ENCODE results near the gene ENOX1.

The ENOX1 gene

DNA sequence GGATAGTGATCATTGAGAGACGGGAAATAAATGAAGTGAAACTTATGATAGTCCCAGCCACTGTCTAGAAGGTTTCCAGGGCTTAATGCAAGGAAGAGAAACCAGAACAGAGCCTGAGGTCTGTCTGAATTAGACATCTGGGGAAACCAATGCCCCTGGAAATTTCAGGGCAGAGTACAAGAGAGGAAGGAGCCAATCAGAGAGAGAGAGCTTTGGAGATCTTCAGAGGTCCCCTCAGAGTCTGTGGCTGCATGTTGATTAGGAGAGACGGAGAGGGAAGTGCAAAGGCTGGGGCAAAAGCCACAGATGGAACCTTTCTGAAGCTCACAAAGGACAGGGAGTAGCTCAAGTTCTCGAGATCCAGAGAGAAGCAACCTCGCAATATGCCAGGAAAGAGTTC lies 385.4 kb downstream of the ENOX1 start:
- DNase-seq (ENCODE audit: low read depth in 1 of 2, low spot score in 1 of 2) = no peak

DNA sequence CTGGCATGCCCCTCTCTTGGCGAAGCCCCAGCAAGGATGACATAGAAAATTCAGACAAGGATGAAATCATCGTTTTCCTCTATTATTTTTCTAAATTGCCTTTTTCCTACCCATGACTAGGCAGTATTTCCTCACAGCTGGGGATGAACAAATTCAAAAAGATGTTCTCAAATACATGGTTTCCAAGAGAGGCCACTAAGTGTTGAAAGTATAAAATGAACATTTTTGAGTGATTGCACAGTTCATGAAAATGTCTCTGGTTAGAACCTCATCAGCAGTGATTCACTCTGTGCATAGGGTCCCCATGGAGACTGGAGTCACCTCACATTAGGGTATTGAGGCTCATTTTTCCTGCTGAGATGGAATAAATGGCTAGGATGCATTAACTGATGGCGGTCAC lies 389.7 kb downstream of the ENOX1 start:
- no peak for DNase-seq (ENCODE audit: low read depth in 1 of 2, low spot score in 1 of 2)

DNA sequence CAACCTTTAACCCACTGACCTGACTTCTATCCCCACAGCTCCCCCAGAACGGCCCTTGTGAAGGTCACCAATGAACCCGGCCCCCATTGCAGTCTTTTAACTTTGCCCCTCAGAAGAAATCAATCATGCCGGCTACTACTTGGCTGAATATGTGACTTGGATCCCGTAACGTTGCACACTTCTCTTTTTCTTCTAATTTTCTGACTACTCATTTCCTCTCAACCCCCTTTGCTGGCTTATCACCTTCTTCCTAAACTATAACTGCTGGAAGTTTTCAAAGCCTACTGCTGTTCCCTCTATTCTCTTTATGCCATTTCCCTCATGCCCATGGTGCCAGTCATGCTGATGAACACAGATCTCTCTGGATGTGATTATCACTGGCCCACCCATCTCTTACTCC lies 395.7 kb downstream of the ENOX1 start:
- DNase-seq (ENCODE audit: low read depth in 1 of 2, low spot score in 1 of 2) = no peak

DNA sequence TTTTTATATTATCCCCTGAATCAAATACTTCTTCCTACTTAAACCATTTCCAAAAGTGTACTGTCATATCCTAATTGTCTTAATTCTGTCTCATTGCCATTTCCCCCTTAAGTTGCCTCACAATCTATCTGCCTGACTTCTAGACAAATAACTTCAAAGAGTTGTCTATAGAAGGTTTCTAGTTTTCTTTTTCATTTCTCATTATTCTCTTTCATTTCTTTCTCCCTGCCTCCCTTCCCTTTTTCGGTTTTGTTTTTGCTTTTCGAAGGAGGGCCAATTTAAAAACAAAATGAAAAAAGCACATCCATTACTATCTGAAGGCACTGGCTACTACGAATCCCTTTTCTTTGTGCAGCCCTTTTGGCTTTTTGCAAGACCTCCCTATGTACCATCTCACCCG lies 396.2 kb downstream of the ENOX1 start:
- no peak for DNase-seq (ENCODE audit: low read depth in 1 of 2, low spot score in 1 of 2)

DNA sequence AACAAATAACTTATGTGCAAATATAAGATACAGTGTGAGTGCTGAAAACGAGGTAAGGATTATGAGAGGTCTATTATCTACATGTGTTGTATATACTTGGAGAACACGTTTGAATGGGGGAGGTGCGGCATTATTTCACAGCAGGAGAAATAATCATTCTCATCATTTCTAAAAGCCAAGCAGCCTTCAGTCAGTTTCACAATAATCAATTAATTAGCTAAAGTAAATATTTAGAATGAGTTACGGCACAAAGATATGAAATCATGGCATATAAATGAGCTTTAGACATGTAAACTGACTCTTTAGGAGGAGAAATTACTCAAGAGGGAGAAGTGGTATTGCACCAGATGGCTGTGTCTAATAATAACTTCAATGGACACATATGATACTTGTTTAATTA lies 396.8 kb downstream of the ENOX1 start:
- no peak for DNase-seq (ENCODE audit: low read depth in 1 of 2, low spot score in 1 of 2)

DNA sequence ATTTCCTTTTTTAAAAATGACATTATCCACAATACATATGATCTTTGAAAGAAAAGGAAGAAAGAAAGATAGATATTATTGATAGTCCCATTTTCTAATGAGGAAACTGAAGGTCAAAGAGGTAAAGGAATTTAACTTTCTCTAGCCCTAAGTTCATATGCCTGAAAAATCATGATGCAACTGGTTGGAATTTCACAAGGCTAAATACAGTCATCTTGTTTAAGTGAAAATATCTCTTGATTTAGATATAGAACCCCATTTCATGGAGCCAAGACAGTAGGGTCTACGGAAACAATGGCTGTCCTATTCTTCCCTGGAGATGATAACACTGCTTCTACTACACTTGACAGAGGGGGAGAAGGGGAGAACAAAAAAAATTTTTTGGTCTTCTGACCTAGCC lies 397.2 kb downstream of the ENOX1 start:
- no peak for DNase-seq (ENCODE audit: low read depth in 1 of 2, low spot score in 1 of 2)

DNA sequence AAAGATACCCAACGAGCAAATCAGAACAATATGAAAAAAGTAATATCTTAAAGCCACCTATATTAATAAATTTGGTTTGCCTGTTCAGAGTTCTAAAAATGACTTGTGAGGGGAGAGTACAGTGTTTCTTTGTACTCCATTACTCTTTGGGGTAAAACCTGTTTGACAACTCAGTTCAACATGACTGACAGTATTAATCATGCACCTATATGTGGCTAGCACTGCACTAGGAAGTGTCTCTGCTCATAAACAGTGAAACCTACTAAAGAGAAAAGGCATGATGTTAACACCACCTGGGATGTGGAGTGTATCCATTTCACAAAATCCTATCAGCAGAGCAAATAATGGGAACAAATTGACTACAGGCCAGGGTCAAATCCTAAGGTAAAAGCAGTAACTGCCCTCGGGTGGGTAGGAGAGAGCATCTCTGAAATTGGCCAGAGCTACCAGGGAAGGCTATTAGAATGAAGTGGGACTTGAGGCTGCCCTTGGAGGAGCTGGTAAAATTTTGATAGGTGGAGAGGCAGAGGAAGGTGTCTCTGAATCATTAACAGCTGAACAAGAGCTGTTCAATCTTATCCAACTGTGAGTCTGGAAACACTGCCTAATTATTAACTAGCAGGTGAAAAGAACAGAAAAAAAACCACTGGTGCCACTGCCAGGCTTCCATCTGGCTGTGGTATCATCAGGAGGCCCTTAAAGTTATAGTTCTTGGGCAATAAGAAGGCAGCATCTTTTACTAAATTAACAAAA lies 398.3 kb downstream of the ENOX1 start:
- DNase-seq (ENCODE audit: low read depth in 1 of 2, low spot score in 1 of 2) = no peak

DNA sequence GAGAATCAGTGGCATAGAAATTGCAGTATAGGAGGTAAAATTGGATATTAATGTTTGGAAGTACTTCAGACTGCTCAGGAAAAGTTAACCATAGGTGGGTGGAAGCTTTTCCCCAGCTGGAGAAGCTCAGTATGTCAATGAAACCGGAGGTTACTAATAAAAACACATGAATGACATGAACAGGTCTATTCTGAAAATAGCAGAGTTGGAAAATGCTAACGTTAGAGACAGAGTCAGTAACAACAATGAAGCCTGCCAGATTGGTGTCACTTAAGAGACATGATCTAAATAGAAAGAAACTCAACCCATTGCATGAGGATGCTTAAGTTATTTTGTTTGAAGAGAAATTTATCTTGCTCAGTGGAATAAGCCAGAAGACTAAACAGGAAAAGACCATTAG lies 398.9 kb downstream of the ENOX1 start:
- DNase-seq (ENCODE audit: low read depth in 1 of 2, low spot score in 1 of 2) = no peak

DNA sequence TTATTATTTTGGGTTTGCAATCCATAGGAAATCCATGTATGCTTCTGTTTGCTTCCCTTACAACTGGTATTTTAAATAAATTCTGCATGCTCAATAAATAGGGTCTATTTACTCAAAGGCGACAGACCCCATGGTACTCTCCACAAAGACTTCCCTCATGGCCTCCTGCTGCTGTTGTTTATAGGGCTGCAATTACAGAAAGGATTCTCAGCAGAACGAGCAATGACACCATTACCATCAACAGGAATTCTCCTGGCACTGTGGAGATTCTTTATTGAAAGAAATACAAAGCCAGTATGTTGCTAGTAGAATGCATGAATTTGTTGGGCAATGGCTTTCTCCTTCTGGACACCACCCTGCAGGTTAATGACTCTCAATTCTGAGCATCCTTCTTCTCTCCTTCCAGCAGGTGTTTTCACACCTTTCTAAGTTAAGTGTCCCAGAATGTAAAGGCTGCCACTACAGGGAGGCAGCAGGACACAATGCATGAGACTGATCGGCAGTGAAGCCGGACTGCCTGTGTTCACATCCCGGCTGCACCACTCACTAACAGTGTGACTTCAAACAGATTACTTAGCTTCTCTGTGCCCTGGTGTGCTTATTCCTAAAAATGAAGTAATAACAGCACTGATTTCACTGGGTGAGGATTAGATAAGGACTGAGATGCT lies 403.1 kb downstream of the ENOX1 start:
- no peak for DNase-seq (ENCODE audit: low read depth in 1 of 2, low spot score in 1 of 2)

DNA sequence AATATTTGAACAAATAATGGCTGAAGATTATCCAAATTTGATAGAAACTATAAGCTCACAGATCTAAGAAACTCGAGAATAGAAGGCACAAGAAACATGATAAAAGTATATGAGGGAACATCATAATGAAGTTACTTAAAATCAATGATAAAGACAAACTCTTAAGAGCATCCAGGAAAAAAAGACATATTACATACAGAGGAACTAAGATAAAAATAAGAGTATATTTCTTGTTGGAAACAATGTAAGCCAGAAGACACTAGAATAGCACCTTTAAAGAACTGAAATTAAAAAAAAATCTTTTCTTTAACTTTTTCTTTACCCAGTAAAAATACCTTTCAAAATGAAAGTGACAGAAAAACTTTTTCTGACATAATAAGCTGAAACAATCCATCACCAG lies 407.0 kb downstream of the ENOX1 start:
- no peak for DNase-seq (ENCODE audit: low read depth in 1 of 2, low spot score in 1 of 2)

DNA sequence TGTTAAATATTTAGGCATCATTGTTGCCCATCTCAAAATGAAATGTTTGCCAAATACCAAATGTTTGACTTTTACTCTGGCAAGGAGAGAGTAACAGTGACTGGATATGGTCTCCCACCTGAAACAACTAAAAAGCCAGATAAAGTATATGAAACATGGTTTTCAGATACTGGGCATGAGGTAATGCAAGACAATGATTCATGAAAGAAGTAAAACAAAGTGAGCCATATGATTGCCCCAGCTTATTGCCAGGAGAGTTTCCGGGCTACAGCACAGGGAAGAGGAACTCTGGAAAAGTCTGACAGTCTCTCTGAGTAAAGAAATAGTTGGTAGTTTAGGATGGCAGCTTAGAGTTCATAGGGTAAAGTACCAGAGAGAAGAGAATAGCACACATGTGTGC lies 408.8 kb downstream of the ENOX1 start:
- DNase-seq (ENCODE audit: low read depth in 1 of 2, low spot score in 1 of 2) = no peak

DNA sequence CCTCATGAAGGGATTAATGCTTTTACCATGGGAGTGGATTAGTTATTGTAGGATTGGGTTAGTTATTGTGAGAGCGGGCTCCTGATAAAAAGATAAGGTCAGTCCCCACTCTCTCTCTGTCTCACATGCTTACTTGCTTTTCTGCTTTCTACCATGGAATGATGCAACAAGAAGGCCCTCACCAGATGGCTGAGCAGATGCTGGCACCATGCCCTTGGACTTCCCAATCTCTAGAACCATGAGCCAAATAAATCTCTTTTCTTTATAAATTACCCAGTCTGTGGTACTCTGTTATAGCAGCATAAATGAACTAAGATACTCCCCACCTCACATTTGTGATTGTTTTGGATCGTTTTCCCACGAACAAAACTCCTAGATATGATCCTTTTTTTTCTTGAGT lies 409.6 kb downstream of the ENOX1 start:
- DNase-seq (ENCODE audit: low read depth in 1 of 2, low spot score in 1 of 2) = no peak

DNA sequence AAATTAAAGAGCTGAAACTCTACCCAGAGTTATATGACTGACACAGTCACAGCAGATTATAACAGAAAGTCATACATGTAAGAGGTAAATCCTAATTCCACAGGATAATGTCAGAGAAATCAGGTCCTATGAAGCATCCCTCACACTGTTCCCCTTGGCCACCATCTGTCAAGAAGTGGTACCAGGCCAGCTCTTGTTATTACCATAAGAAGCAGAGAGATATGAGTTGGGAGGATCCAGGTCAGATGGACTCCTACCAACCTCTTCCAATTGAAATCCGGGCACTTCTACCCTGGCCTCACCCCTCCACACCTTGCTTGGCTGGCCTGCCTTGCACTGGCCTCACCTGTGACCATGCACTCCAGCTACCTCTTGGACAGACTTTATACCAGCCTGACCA lies 410.2 kb downstream of the ENOX1 start:
- no peak for DNase-seq (ENCODE audit: low read depth in 1 of 2, low spot score in 1 of 2)

DNA sequence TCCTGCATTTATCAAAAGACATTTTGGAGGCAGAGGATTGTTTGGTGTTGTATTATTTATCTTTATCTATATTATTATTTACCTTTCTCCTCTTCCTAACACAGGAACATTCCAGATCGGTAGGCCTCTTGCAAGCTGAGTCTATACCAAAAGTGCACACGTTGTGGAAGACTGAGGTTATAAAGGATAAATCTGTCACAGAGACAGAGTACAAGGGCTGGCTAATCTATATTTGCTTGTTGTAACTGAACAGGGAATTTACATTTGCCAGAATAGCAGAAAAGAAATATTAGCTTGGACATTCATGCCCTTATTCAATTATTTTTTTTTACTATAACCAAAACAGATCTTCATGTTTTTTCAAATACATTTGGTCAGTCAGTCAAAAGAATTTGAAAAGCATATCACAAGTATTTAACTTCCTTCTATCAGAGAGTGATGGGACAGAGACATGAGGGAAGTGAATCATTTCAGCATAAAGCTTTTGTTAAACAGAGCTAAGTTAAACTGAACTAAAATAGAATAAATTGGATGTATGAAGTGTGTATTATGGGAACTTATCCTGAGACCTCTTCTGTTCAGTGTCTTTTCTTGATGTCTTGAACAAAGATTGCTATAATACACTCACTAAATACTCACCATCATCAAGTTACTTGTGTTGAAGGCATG lies 410.8 kb downstream of the ENOX1 start:
- no peak for DNase-seq (ENCODE audit: low read depth in 1 of 2, low spot score in 1 of 2)

DNA sequence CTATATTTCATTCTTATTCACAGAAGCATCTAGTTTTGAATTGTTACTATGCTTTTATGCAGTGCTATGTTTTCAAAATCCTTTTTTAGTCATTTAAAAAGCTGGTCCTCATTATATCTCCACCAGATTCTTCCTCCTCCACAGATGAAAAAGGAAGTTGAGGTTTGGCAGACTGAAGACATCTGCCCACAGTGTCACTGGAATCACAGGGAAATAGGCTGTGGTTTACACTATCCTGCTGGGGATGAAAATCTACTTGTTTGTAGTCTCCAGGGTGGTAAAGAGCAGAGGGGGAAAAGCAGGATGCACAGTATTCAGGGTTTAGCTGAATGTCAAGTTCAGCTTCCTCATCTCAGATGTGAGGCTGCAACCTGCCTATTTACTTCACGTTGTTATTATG lies 412.2 kb downstream of the ENOX1 start:
- no peak for DNase-seq (ENCODE audit: low read depth in 1 of 2, low spot score in 1 of 2)

DNA sequence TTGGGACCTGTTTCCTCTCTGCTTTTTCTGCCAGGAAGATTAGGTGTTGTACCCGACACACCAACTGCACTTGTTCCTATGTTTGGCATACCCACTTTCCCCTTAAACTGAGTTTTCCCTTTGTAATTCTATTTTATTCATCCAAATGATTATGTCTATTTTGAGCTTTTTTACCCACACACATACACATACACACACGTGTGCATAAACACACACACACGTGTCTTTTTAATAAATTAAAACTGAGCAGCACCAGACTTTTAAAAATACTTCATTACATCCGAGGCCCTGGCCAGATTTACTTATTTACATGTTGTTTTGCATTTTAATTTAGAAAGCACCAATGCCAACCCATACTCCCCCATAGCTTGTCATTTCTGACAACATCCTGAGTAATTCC lies 413.4 kb downstream of the ENOX1 start:
- no peak for DNase-seq (ENCODE audit: low read depth in 1 of 2, low spot score in 1 of 2)

DNA sequence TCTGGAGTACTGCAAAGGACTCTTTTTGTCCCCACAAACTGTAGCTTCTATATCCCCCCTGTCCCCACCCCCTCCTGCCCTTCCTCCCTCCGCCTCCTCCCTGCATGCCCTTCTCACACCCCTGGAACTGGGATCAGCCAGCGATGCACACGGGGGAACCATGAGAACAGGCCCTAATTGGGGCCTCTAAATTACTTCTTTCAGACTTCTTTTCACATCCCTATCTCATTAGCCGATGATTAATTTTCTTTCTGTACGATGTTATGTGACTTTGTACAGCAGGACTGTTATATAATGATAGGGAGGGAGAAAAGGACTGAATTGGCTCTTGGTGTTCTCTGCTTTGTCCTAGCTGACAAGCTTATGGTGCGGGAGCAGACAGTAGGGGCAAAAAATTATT lies 415.9 kb downstream of the ENOX1 start:
- DNase-seq (ENCODE audit: low read depth in 1 of 2, low spot score in 1 of 2) = no peak

DNA sequence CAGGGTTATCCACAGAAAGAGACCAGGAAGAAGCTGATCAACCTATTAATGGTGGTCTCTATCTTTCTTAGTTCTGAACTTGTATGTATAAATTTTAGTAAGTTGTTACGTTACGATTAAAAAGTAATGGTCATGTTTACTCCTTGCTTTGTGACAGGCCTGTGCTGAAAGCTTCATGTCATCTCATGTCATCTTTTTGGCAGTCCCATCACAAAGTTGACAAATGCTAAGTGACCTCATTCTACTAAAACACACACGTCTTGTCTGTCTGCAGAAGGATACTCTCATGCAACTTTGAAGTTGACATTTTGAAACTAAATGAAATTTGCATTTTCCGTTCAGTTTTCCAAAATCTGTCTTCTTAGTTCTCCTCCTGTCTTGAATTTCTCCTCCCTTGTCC lies 417.5 kb downstream of the ENOX1 start:
- DNase-seq (ENCODE audit: low read depth in 1 of 2, low spot score in 1 of 2) = no peak

DNA sequence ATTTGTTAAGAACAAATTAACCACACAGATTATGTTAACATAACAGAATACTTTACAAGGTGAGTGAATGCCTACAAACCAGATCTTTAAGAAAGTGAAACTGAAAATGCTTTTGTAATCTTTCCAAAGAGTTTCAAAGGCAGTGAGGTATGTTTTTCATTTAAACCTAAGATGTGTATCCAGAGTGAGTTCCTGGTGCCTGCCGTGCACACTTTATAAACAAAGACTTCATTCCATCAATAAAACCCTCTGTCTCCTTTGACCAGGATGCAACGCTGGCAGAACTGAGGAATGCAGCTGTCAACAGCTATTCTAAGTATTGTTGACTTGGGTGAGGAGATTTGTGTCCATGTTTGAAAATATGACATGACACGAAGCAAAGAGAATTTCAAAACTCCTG lies 418.8 kb downstream of the ENOX1 start:
- DNase-seq (ENCODE audit: low read depth in 1 of 2, low spot score in 1 of 2) = no peak

DNA sequence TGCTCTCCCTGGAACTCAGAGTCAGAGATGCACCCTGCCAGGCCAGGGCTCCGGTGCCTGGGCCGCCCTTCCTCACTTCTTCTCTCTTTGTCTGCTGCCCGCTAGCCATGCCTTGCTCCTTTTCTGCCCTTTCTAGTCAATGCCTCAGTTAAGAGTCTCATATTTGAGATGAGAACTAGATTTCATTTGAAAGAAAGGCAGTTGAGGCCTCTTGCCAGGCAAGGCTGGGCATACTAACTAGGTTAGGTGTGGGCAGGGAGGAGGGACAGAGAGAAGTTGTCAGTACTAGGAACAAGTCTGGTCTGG lies 421.8 kb downstream of the ENOX1 start:
- DNase-seq (ENCODE audit: low read depth in 1 of 2, low spot score in 1 of 2) = no peak

DNA sequence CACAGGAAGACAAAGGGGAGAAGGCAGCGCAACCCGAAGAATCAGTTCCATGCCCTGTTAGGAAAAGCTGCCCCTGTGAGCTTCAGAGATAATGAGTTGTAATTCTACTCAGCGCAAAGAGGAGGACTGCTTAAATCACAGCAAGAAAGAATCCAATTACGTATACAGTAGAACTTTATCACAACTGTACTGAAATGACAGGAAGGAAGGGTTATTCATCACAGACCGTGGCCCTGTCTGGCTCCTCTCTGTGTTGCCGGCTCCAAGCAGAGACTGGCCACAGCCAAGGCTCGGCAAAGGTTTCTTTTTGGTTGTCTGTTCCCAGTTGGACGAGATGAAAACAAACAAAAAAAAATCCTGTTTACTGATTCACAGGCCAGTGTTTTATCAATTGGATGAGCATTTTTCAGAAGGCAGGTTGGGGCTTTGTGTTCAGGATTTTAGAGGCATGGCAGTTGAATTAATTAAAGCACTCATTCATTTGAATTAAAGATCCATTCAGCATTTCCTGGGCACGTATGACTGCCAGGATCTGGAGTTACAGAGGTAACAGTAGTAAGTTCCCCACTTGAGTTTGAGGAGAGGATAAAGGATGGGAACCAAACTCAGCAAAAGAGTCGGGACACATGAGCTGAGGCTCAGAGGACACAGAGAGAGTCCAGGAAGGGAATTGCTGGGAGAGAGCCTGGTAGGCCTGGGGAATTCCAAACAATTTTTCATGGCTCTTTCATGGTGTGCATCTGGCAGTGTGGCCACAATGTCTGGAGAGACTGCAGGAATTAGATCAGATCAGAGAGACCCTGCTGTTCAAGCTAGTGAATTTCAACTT lies 422.3 kb downstream of the ENOX1 start:
- no peak for DNase-seq (ENCODE audit: low read depth in 1 of 2, low spot score in 1 of 2)

Measured in stimulated activated CD4-positive, alpha-beta T cell treated with anti-CD3 and anti-CD28 coated beads, Interleukin-15, amount 100 ng/mL, for 1 hour (primary cell).